ENCODE measurements around the gene OSBPL5.

- TF ChIP-seq CTCF (conservative IDR thresholded peaks at IDR 0.05; ENCODE audit: low read depth, low read length), result no peak
- TF ChIP-seq EZH2 (IDR thresholded peaks at IDR 0.05; ENCODE audit: borderline replicate concordance, low read depth, low read length, poor library complexity, severe bottlenecking), result no peak
Observed at GRCh38 chr11:3135481-3136440, 29.3 kb downstream of the OSBPL5 start.
